ENCODE measurements around the gene STK38L. TPM values are rescaled to one million over a fixed set of nuclear protein-coding genes. Genes with fewer than 3 reads are reported as not detected.

The STK38L gene
- total RNA-seq, 2 donors from 2014 or later = 13.3 to 18.7 TPM

DNA sequence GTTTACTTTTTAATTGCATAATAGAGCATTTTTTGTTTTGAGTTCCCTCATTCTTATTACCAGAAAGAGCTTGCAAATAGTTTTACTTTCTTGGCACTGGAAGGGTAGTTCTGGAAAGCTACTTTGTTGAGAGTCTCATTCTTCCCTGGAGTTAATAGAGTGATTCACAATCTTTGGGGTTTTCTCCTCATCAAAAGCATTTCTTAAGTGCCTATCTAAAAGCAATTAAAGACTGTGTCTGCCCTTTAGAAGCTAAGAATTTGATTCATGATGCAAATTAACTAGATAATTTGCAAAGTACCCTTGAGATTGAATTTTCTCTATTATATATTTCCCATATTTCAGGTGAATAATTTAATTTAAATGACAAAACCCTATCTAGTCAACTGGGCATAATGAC lies 80.4 kb downstream of the STK38L start:
- no peak overlapping the region for H3K27ac Mint-ChIP-seq
- H3K4me1 Mint-ChIP-seq = no peaks in the 10 kb centered on the region
- no peaks in the 10 kb centered on the region for H3K9me3 ChIP-seq (ENCODE audit: control insufficient read depth, low read length, poor library complexity, severe bottlenecking)
- ATAC-seq (no peak), DNase-seq (no peak)
- H3K27me3 Mint-ChIP-seq = no peaks in the 10 kb centered on the region
- no peak overlapping the region for H3K4me3 Mint-ChIP-seq
- H3K36me3 Mint-ChIP-seq (ENCODE audit: low read depth) = peaks cover 2% of the 10 kb centered on the region

DNA sequence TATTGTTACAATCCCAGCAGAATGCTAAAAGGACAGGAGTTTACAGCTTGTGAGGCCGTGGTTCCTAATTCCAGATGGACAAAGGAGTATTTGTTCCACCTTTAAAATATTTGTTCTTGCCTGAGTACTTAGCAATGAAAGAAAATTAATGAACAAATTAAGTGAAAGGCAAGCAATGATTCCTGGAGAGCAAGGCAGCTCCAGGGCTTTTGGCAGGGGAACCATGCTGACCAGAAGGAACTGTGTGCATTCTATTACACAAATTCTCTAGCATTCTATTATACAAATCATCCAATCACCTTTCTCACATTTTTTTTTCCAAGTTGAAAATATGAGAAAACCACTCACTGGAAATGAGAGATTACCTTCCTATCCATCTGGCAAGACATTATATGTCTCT lies 86.8 kb downstream of the STK38L start:
- Mint-ChIP-seq H3K36me3 (ENCODE audit: low read depth) (peaks cover 2% of the 10 kb centered on the region), H3K27ac (no peak overlapping the region), H3K4me1 (peaks cover 18% of the 10 kb centered on the region), H3K27me3 (peaks cover 45% of the 10 kb centered on the region), H3K4me3 (no peak overlapping the region)
- no peaks in the 10 kb centered on the region for H3K9me3 ChIP-seq (ENCODE audit: control insufficient read depth, low read length, poor library complexity, severe bottlenecking)
- ATAC-seq (no peak), DNase-seq (no peak)

DNA sequence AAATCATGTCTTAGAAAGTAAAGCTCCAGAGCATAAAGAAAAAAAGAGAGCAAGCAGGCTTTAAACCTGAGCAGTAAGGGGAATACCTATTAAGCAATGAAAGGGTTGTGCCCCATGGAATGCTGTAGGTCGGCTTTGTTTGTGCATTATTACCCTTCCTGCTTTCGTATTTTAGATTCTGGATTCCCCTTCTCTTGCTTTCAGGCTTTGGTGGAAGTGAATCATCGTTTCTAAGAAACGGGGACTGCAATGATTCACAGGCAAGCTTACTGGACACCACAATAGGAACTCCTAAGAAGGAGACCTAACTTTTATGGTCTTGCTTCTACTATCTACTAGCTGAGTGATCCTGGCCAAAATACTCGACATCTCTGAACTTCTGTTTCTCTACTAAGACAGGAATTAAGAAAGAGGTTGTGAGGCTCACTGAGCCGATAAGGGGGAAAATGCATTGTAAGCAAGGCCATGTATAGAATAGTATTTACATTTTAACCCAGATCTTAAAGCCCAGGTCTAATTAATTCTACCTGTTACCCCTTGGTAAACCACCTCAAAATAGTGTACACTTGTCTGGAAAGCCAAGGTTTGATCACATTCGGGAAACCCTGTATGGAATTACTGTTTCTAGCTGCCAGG lies 87.3 kb downstream of the STK38L start:
- Mint-ChIP-seq H3K36me3 (ENCODE audit: low read depth) (peaks cover 2% of the 10 kb centered on the region), H3K27ac (no peak overlapping the region), H3K4me3 (no peak overlapping the region), H3K4me1 (peaks cover 22% of the 10 kb centered on the region), H3K27me3 (peaks cover 45% of the 10 kb centered on the region)
- H3K9me3 ChIP-seq (ENCODE audit: control insufficient read depth, low read length, poor library complexity, severe bottlenecking) = no peaks in the 10 kb centered on the region
- no peak for DNase-seq
- no peak for ATAC-seq

DNA sequence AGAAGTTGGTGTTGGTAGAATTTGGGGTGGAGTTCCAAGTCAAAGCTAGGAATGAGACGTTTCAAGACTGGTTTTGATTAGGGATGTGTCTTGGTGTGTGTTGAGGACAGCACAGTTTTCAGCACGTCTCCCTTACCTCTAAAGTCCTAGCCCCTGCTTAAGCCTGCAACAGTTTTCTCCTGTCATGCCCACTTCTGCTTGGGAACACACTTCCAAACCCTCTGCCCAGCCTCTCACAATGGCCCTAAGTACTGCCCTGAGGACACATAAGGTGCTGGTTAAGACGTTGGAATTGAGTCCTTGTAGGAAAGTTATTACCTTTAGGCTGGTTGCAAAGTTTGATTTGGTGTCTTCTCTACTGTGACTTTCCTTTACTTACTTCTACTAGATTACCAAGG lies 87.8 kb downstream of the STK38L start:
- Mint-ChIP-seq H3K27me3 (peaks cover 45% of the 10 kb centered on the region), H3K4me1 (peaks cover 22% of the 10 kb centered on the region), H3K36me3 (ENCODE audit: low read depth) (peaks cover 2% of the 10 kb centered on the region), H3K4me3 (peak overlapping the region; percentile 67), H3K27ac (peak overlapping the region; percentile 72)
- no peak for ATAC-seq
- DNase-seq = no peak
- no peaks in the 10 kb centered on the region for H3K9me3 ChIP-seq (ENCODE audit: control insufficient read depth, low read length, poor library complexity, severe bottlenecking)

DNA sequence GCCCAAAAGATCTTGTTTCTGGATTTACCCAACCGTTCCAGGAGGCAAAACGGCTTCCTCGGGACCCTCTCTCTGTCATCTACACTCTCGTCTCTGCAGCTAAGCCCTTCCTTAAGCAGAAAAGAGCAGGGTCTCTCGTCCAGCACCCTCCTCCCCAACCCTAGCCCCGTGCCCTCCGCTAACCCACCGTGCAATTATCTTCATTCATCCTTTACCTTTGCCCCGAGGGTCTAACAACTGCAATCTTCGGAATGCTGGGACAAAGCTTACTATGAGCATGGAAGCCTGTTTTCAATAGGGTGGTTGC lies 88.3 kb downstream of the STK38L start:
- ATAC-seq = no peak
- peaks cover 2% of the 10 kb centered on the region for H3K36me3 Mint-ChIP-seq (ENCODE audit: low read depth)
- no peaks in the 10 kb centered on the region for H3K9me3 ChIP-seq (ENCODE audit: control insufficient read depth, low read length, poor library complexity, severe bottlenecking)
- H3K27me3 Mint-ChIP-seq = peaks cover 45% of the 10 kb centered on the region
- H3K27ac Mint-ChIP-seq = peak overlapping the region; percentile 72
- peak overlapping the region; percentile 67 for H3K4me3 Mint-ChIP-seq
- DNase-seq = no peak
- H3K4me1 Mint-ChIP-seq = peaks cover 22% of the 10 kb centered on the region

DNA sequence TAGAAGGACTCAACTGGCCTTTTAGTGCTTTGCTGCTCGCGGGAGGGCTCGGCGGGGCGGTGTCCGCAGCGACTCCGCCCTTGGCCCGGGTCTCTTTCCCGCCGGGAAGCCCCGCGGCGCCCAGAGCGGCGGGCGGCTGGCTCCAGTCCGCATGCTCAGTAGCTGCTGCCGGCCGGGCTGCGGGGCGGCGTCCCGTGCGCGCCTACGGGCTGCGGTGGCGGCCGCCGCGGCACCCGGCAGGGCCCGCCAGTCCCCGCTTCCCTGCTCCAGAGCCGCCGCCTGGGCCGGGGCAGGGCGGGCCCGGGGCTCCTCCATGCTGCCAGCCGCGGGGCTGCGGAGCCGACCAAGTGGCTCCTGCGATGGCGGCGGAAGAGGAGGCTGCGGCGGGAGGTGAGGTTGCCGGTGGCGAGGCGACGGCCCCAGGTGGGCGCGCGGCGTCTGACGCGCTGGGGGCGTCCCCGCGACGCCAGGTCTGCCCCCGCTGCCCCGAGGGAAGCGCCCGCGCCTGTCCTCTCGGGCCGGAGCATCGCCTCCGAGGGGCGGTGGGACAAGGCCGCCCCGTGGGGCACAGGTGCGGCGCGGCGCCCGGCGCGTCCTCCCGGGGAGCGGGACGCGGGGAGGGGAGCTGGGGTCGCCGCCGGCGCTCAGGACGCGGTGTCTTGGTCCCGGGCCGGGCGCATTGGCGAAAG lies 88.8 kb downstream of the STK38L start, which contains the start of gene BMAL2:
TSS of gene BMAL2 (plus strand) at position 123 of the 689 bp plus-strand sequence. CDS start at position 360, 237 bp downstream.
- Mint-ChIP-seq H3K4me3 (peak within 1 kb of the TSS; percentile 96), H3K27ac (peak within 1 kb of the TSS; percentile 72), H3K4me1 (peaks cover 22% of the 10 kb centered on the region), H3K27me3 (peaks cover 45% of the 10 kb centered on the region), H3K36me3 (ENCODE audit: low read depth) (peaks cover 2% of the 10 kb centered on the region)
- ATAC-seq = peak; percentile 71
- H3K9me3 ChIP-seq (ENCODE audit: control insufficient read depth, low read length, poor library complexity, severe bottlenecking) = no peaks in the 10 kb centered on the region
- DNase-seq = peak; percentile 13 to 23 (median 14)

DNA sequence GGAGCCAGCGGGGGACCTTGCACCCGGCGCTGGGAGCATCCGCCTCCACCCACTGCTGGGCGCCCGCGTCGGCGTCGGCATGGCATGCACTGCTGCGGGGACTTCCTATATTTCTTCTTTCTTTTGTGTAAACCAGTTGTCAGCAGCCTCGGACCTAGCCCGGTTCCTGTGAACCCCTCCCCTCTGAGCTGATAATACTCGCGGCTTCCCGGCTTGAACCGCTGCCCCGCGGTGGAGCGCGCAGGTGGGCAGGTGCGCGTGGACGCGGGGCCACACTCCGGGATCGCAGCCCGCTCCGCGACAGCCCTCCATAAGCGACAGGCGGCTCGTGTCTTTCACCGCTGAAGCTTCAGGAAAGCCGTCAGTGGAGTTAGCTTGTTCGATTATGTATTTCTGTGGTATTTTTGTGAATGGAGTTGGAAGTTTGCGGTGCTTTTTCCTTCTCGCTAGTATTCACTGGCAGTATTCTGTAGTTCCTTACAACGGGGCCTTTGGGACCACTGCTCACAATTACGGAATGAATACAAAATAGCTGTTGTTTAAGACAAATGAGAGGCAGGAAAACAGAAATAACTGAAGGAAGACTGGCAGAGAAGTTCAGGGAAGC lies 89.4 kb downstream of the STK38L start:
- peak; percentile 71 for ATAC-seq
- H3K9me3 ChIP-seq (ENCODE audit: control insufficient read depth, low read length, poor library complexity, severe bottlenecking) = no peaks in the 10 kb centered on the region
- DNase-seq = peak in 2 of 3 donors; percentile 7 to 19
- H3K36me3 Mint-ChIP-seq (ENCODE audit: low read depth) = peaks cover 2% of the 10 kb centered on the region
- peak overlapping the region; percentile 65 for H3K27ac Mint-ChIP-seq
- H3K27me3 Mint-ChIP-seq = peaks cover 45% of the 10 kb centered on the region
- H3K4me3 Mint-ChIP-seq = peak overlapping the region; percentile 96
- H3K4me1 Mint-ChIP-seq = peaks cover 22% of the 10 kb centered on the region

DNA sequence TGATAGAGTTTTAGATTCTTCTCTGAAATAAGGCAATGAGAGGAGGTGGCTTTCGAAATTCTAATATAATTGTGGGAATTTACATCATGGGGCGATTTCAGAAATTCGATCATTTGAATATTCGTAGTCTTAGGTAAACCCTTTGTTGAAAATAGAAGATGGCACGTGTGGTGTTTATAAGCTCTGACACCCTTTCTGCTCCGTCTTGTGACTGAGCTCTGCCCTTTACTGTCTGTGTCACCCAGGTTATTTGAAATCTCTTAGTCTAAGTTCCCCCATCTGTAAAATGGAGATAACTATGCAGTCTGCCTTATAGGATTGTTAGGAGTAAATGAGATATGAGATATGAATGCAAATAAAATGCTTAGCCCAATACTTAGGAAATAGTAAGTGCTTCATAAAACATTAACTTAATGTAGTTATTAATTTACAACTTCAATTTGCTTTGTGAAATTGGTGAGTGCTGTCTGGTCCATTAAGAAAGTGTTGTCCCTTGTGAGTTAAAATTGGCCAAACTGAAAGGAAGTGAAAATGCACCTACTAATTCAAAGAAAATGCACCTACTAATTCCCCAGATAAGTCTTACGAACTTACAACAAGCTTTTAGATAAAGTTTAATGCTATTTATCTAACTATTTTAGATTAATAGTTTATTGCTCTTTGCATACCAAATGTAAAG lies 90.1 kb downstream of the STK38L start:
- no peak for ATAC-seq
- Mint-ChIP-seq H3K27me3 (peaks cover 45% of the 10 kb centered on the region), H3K27ac (peak overlapping the region; percentile 65), H3K36me3 (ENCODE audit: low read depth) (peaks cover 2% of the 10 kb centered on the region), H3K4me3 (peak overlapping the region; percentile 96), H3K4me1 (peaks cover 22% of the 10 kb centered on the region)
- DNase-seq = no peak
- H3K9me3 ChIP-seq (ENCODE audit: control insufficient read depth, low read length, poor library complexity, severe bottlenecking) = no peaks in the 10 kb centered on the region

DNA sequence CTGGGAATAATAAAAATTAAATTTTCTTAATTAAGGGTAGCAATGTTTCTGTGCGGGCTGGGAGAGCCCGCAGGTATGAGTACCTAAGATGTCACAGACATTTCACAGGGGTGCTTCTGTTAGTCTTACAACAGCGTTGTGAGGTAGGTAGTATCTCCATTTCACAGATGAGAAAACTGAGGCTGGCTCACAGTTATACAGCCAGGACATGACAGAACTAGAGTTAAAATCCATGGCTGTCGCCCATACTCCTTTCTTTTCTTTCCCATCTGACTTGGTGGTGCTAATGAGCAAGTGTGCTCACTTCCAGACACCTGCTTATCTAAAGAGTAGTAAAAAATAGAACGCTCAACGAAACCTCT lies 90.6 kb downstream of the STK38L start:
- DNase-seq (no peak), ATAC-seq (no peak)
- Mint-ChIP-seq H3K4me1 (peaks cover 22% of the 10 kb centered on the region), H3K27me3 (peaks cover 45% of the 10 kb centered on the region), H3K36me3 (ENCODE audit: low read depth) (peaks cover 2% of the 10 kb centered on the region), H3K4me3 (no peak overlapping the region), H3K27ac (no peak overlapping the region)
- no peaks in the 10 kb centered on the region for H3K9me3 ChIP-seq (ENCODE audit: control insufficient read depth, low read length, poor library complexity, severe bottlenecking)

DNA sequence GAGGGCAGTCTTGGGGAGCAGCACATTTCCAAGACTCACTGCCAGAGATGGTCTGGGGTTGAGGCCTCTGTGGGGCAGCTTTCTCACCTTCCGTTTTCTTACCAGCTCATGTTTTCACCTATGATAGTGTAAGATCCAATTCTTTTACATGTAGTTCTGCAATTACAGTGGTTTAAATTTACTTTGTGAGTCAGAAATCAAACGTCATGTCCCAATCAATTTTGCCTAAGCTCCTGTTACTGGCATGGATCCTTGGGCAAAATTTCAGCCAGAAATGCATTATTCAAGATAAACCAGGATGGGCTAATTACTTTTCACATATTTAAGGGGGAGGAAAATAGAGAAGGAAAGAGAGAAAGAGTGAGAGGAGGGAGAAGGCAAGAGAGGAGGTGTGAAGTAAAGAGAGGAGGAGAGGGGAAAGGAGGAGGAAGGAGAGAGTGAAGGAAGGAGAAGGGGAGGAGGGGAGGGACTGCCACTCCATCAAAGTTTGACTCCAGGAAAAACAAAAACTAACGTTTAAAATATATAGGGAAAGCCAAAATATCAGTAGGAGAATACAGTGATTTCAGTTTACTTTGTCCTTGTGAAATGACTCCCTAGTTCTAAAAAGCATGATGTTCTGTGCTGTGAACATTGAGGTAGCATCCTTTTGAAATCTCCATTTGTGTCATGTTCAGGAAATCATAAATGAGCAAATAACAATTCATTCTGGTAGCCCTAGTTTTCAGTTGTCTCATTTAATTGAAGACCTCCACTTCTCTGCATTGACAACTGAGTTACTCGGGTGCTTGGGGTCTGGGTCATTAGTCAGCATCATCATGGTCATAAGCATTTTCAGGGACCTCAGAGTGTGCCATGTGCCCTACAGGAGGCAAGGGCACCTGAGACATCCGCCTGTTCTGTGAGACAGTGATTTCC lies 91.5 kb downstream of the STK38L start:
- peaks cover 22% of the 10 kb centered on the region for H3K4me1 Mint-ChIP-seq
- H3K27ac Mint-ChIP-seq = peak overlapping the region; percentile 63
- H3K36me3 Mint-ChIP-seq (ENCODE audit: low read depth) = peaks cover 2% of the 10 kb centered on the region
- H3K4me3 Mint-ChIP-seq = no peak overlapping the region
- no peaks in the 10 kb centered on the region for H3K9me3 ChIP-seq (ENCODE audit: control insufficient read depth, low read length, poor library complexity, severe bottlenecking)
- ATAC-seq (no peak), DNase-seq (no peak)
- peaks cover 37% of the 10 kb centered on the region for H3K27me3 Mint-ChIP-seq

DNA sequence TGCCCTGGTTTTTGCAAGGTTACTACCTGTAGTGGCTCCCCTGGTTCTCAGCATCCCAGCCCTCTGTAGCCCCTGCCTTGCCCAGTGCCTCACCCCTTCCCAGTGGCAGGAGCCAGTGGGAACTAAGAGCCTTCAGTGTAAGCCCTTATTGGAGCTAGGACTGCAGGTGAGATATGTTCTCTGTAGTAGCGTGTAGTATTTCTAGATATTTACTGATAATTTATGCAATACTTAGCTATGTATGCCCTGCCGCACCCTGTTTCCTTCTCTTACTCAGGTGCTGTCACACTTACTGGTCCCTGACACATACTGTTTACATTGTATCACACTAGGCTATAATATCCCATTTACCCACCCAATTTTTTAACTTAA lies 92.2 kb downstream of the STK38L start:
- ATAC-seq = no peak
- H3K36me3 Mint-ChIP-seq (ENCODE audit: low read depth) = peaks cover 2% of the 10 kb centered on the region
- H3K4me3 Mint-ChIP-seq = no peak overlapping the region
- H3K27me3 Mint-ChIP-seq = peaks cover 31% of the 10 kb centered on the region
- no peak overlapping the region for H3K27ac Mint-ChIP-seq
- H3K4me1 Mint-ChIP-seq = peaks cover 22% of the 10 kb centered on the region
- H3K9me3 ChIP-seq (ENCODE audit: control insufficient read depth, low read length, poor library complexity, severe bottlenecking) = no peaks in the 10 kb centered on the region
- no peak for DNase-seq

DNA sequence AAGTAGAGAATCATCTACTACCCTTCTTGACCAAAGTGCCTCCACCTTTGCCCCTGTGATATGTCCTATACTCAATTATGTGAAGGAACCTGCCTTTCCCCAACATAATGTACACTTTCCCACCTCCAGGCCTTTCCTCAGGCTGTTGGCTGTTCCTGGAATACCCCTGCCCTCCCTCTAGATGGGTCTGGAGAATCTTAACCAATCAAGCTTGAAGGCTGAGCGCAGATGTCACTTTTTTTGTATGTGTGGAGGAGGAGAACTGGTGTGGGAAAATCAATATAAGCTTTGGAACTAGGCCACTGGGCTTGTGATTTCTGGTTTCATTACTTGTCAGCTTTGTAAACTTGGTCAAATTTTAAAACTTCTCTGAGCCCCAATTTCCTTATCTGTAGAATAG lies 93.3 kb downstream of the STK38L start:
- Mint-ChIP-seq H3K27ac (no peak overlapping the region), H3K4me1 (peaks cover 14% of the 10 kb centered on the region), H3K4me3 (no peak overlapping the region), H3K36me3 (ENCODE audit: low read depth) (peaks cover 2% of the 10 kb centered on the region), H3K27me3 (peaks cover 19% of the 10 kb centered on the region)
- no peaks in the 10 kb centered on the region for H3K9me3 ChIP-seq (ENCODE audit: control insufficient read depth, low read length, poor library complexity, severe bottlenecking)
- no peak for ATAC-seq
- no peak for DNase-seq
